IMR-90 (cell line): Measurements from ENCODE around the gene MXD4. TPM values are rescaled to one million over a fixed set of nuclear protein-coding genes. Genes with fewer than 3 reads are reported as not detected.
"Not testable (repeated sequence)": the region's sequence is repeated elsewhere in the genome, so short reads cannot be mapped to it uniquely, and the experiment has no call there.

ENCODE experiments used
- ATAC-seq: fragments of 200-7000 bp; cut with Tn5 transposase; 2 replicates; pipeline ENCODE4 v1.9.1; 2020; ENCODE audit warnings: low read depth, mild to moderate bottlenecking, moderate library complexity
- BruUV-seq: library from RNA; stranded (reverse); fragments of 400-500 nt; replicated peaks from 2 replicates; lab custom pipeline; 2021; lab: Mats Ljungman, UMichigan
- CTCF ChIA-PET: fragments of 300-600 bp; formaldehyde crosslinking; extraction: SDS; loops from one replicate; lab custom pipeline; 2021; ENCODE audit warnings: antibody characterized with exemption; lab: Yijun Ruan, JAX
- POLR2A ChIA-PET: fragments of 300-600 bp; sonication (Branson Sonifier 250); formaldehyde crosslinking; loops from one replicate; lab custom pipeline; 2022; ENCODE audit warnings: antibody characterized with exemption; ENCODE audit not compliant: unreplicated experiment; lab: Charles Lee
- DNase-seq: peaks from one replicate; pipeline ENCODE4 v3.0.0; 2013
- H2AFZ ChIP-seq: replicated peaks from 2 replicates; pipeline ENCODE3; 2013; ENCODE audit warnings: low read length, mild to moderate bottlenecking; ENCODE audit not compliant: poor library complexity
- H2AK5ac ChIP-seq: 2 replicates; pipeline ENCODE4 v1.6.1; 2013; ENCODE audit warnings: low read depth, low read length, inconsistent platforms
- H2AK9ac ChIP-seq: replicated peaks from 2 replicates; pipeline ENCODE3; 2013; ENCODE audit warnings: mild to moderate bottlenecking, low read depth, low read length, moderate library complexity; ENCODE audit not compliant: poor library complexity
- H2BK120ac ChIP-seq: 2 replicates; pipeline ENCODE4 v1.6.1; 2013; ENCODE audit warnings: low read depth, low read length, inconsistent platforms
- H2BK15ac ChIP-seq: 3 replicates; pipeline ENCODE4 v1.6.1; 2013; ENCODE audit warnings: low read depth, low read length, inconsistent platforms
- H2BK20ac ChIP-seq: 2 replicates; pipeline ENCODE4 v1.6.1; 2013; ENCODE audit warnings: low read depth, mild to moderate bottlenecking, inconsistent platforms, low read length, moderate library complexity
- H2BK5ac ChIP-seq: 2 replicates; pipeline ENCODE4 v1.6.1; 2013; ENCODE audit warnings: mild to moderate bottlenecking, low read depth, low read length, inconsistent platforms; ENCODE audit not compliant: poor library complexity, severe bottlenecking
- H3K14ac ChIP-seq: replicated peaks from 2 replicates; pipeline ENCODE4 v1.6.1; 2013; ENCODE audit warnings: low read depth, low read length, inconsistent platforms
- H3K18ac ChIP-seq: 2 replicates; pipeline ENCODE4 v1.6.1; 2013; ENCODE audit warnings: low read depth, low read length, control low read depth
- H3K23ac ChIP-seq: 2 replicates; pipeline ENCODE4 v1.6.1; 2013; ENCODE audit warnings: low read depth, low read length, inconsistent platforms
- H3K27ac ChIP-seq: 2 replicates; pipeline ENCODE4 v1.5.1; 2013; ENCODE audit warnings: mild to moderate bottlenecking, control low read depth, low read length; ENCODE audit not compliant: insufficient read depth
- H3K27me3 ChIP-seq: 2 replicates; pipeline ENCODE4 v1.6.1; 2013; ENCODE audit warnings: low read length; ENCODE audit not compliant: control insufficient read depth, insufficient read depth
- H3K36me3 ChIP-seq: 2 replicates; pipeline ENCODE4 v1.6.1; 2013; ENCODE audit warnings: low read length, mixed read lengths; ENCODE audit not compliant: control insufficient read depth, insufficient read depth
- H3K4ac ChIP-seq: 2 replicates; pipeline ENCODE4 v1.6.1; 2013; ENCODE audit warnings: low read depth, low read length, inconsistent platforms
- H3K4me1 ChIP-seq: 2 replicates; pipeline ENCODE4 v1.6.1; 2013; ENCODE audit warnings: low read length, mixed read lengths; ENCODE audit not compliant: control insufficient read depth, insufficient read depth
- H3K4me2 ChIP-seq: 2 replicates; pipeline ENCODE4 v1.6.1; 2013; ENCODE audit warnings: low read depth, mild to moderate bottlenecking, control low read depth, low read length, moderate library complexity
- H3K4me3 ChIP-seq: 2 replicates; pipeline ENCODE4 v1.5.1; 2013; ENCODE audit warnings: low read depth, mild to moderate bottlenecking, control low read depth, low read length, moderate library complexity; ENCODE audit not compliant: insufficient read depth
- H3K56ac ChIP-seq: 2 replicates; pipeline ENCODE4 v1.6.1; 2013; ENCODE audit warnings: low read length, inconsistent platforms; ENCODE audit not compliant: insufficient read depth; ENCODE audit errors: extremely low read depth
- H3K79me1 ChIP-seq, 2 experiments: 2 replicates each; pipeline ENCODE4 v1.6.1; 2013; ENCODE audit warnings: low read length in 2 of 2, inconsistent platforms in 1 of 2, low read depth in 1 of 2
- H3K9ac ChIP-seq: 2 replicates; pipeline ENCODE4 v1.6.1; 2013; ENCODE audit warnings: low read depth, low read length, control low read depth
- H3K9me1 ChIP-seq: 2 replicates; pipeline ENCODE4 v1.6.1; 2013; ENCODE audit warnings: low read length, inconsistent platforms; ENCODE audit not compliant: insufficient read depth
- H3K9me3 ChIP-seq: 2 replicates; pipeline ENCODE4 v1.6.1; 2013; ENCODE audit warnings: low read length; ENCODE audit not compliant: control insufficient read depth, insufficient read depth
- H4K20me1 ChIP-seq: 2 replicates; pipeline ENCODE4 v1.6.1; 2013; ENCODE audit warnings: low read length, inconsistent platforms; ENCODE audit not compliant: insufficient read depth
- H4K5ac ChIP-seq: 2 replicates; pipeline ENCODE4 v1.6.1; 2013; ENCODE audit warnings: mild to moderate bottlenecking, low read depth, low read length, control low read depth
- H4K8ac ChIP-seq, 2 experiments: 2 replicates each; pipeline ENCODE4 v1.6.1; 2013; ENCODE audit warnings: low read depth in 2 of 2, low read length in 2 of 2, control low read depth in 1 of 2, inconsistent platforms in 1 of 2
- H4K91ac ChIP-seq: 2 replicates; pipeline ENCODE4 v1.6.1; 2013; ENCODE audit warnings: low read depth, low read length, inconsistent platforms; ENCODE audit not compliant: insufficient read depth
- CHD1 ChIP-seq: IDR thresholded peaks from 2 replicates; pipeline ENCODE4 v1.6.1; 2012; ENCODE audit warnings: low read depth, low read length, improper control_type of control experiment
- FOS ChIP-seq: fragments of 150-350 bp; IDR thresholded peaks from 2 replicates; pipeline ENCODE4 v1.6.1; 2016; ENCODE audit warnings: low read depth, low read length
- MXI1 ChIP-seq: IDR thresholded peaks from 2 replicates; pipeline ENCODE4 v1.6.1; 2012; ENCODE audit warnings: low read depth, mild to moderate bottlenecking, low read length, moderate library complexity, borderline replicate concordance
- POLR2A ChIP-seq: IDR thresholded peaks from 2 replicates; pipeline ENCODE4 v1.6.1; 2012; ENCODE audit warnings: mild to moderate bottlenecking, low read depth, low read length
- RAD21 ChIP-seq: IDR thresholded peaks from 2 replicates; pipeline ENCODE4 v1.6.1; 2012; ENCODE audit warnings: low read length, improper control_type of control experiment
- RCOR1 ChIP-seq: IDR thresholded peaks from 2 replicates; pipeline ENCODE4 v1.6.1; 2012; ENCODE audit warnings: mild to moderate bottlenecking, low read length, improper control_type of control experiment; ENCODE audit not compliant: insufficient replicate concordance
- WGBS, 2 experiments: methylation state at CpG; one replicate each; pipeline versions ENCODE4 v1.1.5 to v1.1.7; 2013; ENCODE audit warnings: missing lambda C conversion rate in 2 of 2; ENCODE audit not compliant: insufficient read length in 1 of 2; ENCODE audit errors: extremely low coverage in 2 of 2; 5-methylcytosine and 5-hydroxymethylcytosine counted together
- dilution Hi-C: fragments of 300-500 bp; cut with HindIII; formaldehyde crosslinking; loops from one replicate; pipeline ENCODE4 v1.14.3; 2018; ENCODE audit warnings: low sequenced_read_pairs; ENCODE audit not compliant: unreplicated experiment
- in situ Hi-C: fragments of 300-500 bp; cut with MboI; formaldehyde crosslinking; loops from 3 replicates; pipeline ENCODE4 v1.14.3; 2019; ENCODE audit warnings: low sequenced_read_pairs, inconsistent platforms, mixed read lengths
- intact Hi-C: fragments of 100-400 bp; cut with micrococcal nuclease; formaldehyde crosslinking; loops from 2 replicates; pipeline ENCODE4 v1.10.0; 2022
- polyA plus RNA-seq, 3 experiments: library from polyadenylated mRNA; depleted of rRNA; stranded (reverse); fragments of >200 nt; gene quantifications; 2 replicates each; pipeline ENCODE4 v1.2.3, GENCODE V29; 2012; ENCODE audit warnings: low replicate concordance in 1 of 3
- total RNA-seq: library from RNA; depleted of rRNA; stranded (reverse); fragments of >200 nt; gene quantifications from 2 replicates; pipeline ENCODE4 v1.2.3, GENCODE V29; 2012

MXD4 gene
- total and polyA plus RNA-seq, 2 of the 4 experiments (the other 2 are of a cell fraction): 22.8 to 54.4 TPM

DNA sequence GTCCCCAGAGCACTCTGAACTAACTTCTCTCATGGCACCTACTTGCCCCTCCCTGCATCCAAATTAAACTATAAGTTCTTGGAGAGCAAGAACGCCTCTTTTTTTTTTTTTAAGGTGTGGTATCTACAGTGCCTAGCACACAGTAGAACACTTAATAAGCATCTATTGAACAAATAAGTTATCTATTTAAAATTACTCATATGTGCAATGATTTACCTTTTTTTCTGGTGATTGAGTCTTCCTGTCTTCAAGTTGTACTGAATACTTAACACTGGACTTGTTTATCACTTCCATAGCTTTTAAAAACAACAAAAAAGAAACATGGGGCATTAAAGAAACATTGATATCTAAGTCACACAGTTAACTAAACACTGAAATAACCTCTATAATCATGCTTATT, 49.1 kb downstream of the MXD4 start:
- no peak overlapping the region for H3K14ac ChIP-seq

DNA sequence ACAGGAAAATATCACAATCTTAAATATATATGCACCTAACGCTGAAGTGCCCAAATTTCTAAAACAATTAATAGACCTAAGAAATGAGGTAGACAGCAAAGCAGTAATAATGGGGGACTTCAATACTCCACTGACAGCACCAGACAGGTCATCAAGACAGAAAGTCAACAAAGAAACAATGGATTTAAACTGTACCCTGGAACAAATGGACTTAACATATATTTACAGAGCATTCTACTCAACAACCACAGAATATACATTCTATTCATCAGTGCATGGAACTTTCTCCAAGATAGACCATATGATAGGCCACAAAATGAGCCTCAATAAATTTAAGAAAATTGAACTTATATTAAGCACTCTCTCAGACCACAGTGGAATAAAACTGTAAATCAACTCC, 59.1 kb downstream of the MXD4 start:
- DNase-seq, H3K36me3 ChIP-seq, H3K4me2 ChIP-seq, H3K79me1 ChIP-seq, dilution Hi-C loops, H2BK5ac ChIP-seq, H3K56ac ChIP-seq, H3K23ac ChIP-seq, H3K4me3 ChIP-seq, H2AFZ ChIP-seq, intact Hi-C loops, H3K9me3 ChIP-seq, H3K4me1 ChIP-seq, H4K20me1 ChIP-seq, H4K91ac ChIP-seq, H3K4ac ChIP-seq, H2BK120ac ChIP-seq, H4K5ac ChIP-seq, H2AK5ac ChIP-seq, ATAC-seq, in situ Hi-C loops, POLR2A ChIA-PET, H3K27ac ChIP-seq, H3K9me1 ChIP-seq, CTCF ChIA-PET, H3K14ac ChIP-seq, H3K18ac ChIP-seq, H2BK15ac ChIP-seq, H2AK9ac ChIP-seq, H3K27me3 ChIP-seq, H2BK20ac ChIP-seq, H4K8ac ChIP-seq, BruUV-seq, H3K9ac ChIP-seq: not testable (repeated sequence)
- WGBS, 2 experiments: no CpG with 5 or more reads among the region's 1 CpG

More for the DNA sequence above, 49.1 kb downstream of the MXD4 start:
- Histone ChIP-seq H3K9me1 (no peaks in the 10 kb centered on the region), H3K4me3 (no peak overlapping the region), H2AFZ (no peak overlapping the region), H4K8ac (no peak overlapping the region), H3K9me3 (no peaks in the 10 kb centered on the region), H2AK5ac (no peak overlapping the region), H3K56ac (no peak overlapping the region), H3K4me1 (no peaks in the 10 kb centered on the region), H2BK5ac (no peak overlapping the region), H3K79me1 (no peaks in the 10 kb centered on the region), H4K5ac (no peak overlapping the region), H2BK120ac (no peak overlapping the region), H2AK9ac (no peak overlapping the region), H3K18ac (no peak overlapping the region), H3K27me3 (peaks cover 2% of the 10 kb centered on the region), H3K23ac (no peak overlapping the region), H3K36me3 (no peaks in the 10 kb centered on the region), H4K20me1 (no peaks in the 10 kb centered on the region), H3K27ac (no peak overlapping the region), H2BK15ac (no peak overlapping the region), H4K91ac (no peak overlapping the region), H2BK20ac (no peak overlapping the region), H3K4ac (no peak overlapping the region), H3K9ac (no peak overlapping the region), H3K4me2 (no peak overlapping the region)
- CTCF ChIA-PET: no interaction called here
- TF ChIP-seq FOS (no peak), RAD21 (no peak), POLR2A (no peak), MXI1 (no peak), CHD1 (no peak), RCOR1 (no peak)
- ATAC-seq (no peak), DNase-seq (no peak)
- POLR2A ChIA-PET: no interaction called here
- dilution Hi-C loops (no loop called here), in situ Hi-C loops (no loop called here), intact Hi-C loops (no loop called here)
- WGBS, 2 experiments: no CpG with 5 or more reads among the region's 1 CpG
- no TSS peak for BruUV-seq
